NOMO-1 (cell line): ENCODE data around the gene DCTN2.
"Not testable (repeated sequence)": the region's sequence is repeated elsewhere in the genome, so short reads cannot be mapped to it uniquely, and the experiment has no call there.

Experiments
- DNase-seq, 2 experiments: peaks; one replicate each; lab custom pipeline; 2025; ENCODE audit not compliant: unreplicated experiment in 2 of 2; lab: John Stamatoyannopoulos, UW

DCTN2 gene

DNA sequence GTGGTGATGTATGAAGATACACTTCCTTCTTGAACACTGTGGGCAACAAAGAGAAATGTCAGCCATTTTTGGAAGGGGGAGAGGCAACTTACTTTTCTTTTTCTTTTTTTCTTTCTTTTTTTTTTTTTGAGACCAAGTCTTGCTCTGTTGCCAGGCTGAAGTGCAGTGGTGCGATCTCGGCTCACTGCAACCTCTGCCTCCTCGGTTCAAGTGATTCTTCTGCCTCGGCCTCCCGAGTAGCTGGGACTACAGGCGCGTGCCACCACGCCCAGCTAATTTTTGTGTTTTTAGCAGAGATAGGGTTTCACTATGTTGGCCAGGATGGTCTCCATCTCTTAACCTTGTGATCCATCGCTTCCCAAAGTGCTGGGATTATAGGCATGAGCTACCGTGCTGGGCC, 29.3 kb downstream of the DCTN2 start:
- not testable (repeated sequence) for DNase-seq

- DNase-seq, result no peak
Observed at GRCh38 chr12:57517187-57517586, 29.8 kb downstream of the DCTN2 start.

DNA sequence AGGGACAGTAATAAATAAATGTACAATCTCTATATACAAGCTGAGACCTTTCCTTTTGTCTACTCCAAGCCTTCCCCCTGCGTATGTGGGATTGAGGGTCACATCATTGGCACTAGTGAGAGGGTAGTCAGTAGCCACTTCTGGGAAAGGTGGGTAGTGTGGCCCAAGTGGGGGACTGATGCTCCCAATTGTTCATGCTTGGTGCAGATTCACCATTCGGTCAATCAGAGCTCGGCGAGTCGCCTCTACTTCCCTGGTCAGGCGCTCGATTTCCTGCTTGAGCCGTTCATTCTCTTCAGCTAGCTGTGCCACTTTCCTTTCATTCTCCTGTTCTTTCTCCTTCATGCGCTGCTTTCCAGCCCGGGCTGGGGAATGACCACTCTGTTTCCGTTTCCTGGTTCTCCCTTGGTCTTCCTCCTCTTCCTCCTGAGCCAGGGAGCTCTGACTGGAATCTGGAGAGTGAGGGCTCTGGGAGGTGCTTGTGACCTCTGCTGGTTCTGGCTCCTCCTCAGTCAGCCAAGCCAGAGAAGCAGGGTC, 30.3 kb downstream of the DCTN2 start:
- no peak for DNase-seq

- DNase-seq, result no peak
Observed at GRCh38 chr12:57515934-57516541, 31.0 kb downstream of the DCTN2 start.

DNA sequence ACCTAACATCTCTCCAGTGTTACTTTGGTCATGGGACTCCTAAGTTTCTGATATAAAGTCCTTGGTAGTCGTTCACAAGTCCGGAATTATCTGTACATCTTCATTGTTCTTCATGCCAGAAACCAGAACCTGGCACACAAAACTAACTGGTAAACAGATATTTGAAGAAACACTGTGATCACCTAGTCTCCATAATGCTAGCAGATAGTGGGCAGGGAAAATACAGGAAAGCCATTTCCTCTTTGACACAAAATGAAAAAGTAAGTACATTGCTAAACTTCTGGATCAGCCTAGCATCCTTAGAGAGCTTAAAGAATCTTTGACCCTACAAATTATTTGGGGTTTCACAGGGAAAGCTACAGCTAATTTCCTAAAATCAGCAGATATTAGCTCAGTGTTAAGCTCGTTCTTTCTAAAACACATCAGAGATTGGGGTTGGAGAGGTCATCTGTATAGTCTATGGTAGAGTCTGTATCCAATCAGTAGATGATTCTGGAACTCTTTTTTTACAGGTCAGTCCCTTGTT, 31.5 kb downstream of the DCTN2 start:
- no peak for DNase-seq

- no peak for DNase-seq
Observed at GRCh38 chr12:57514720-57515407, 32.1 kb downstream of the DCTN2 start.

GRCh38 chr12:57514246-57514645, 32.7 kb downstream of the DCTN2 start:
- DNase-seq, result not testable (repeated sequence)

DNA sequence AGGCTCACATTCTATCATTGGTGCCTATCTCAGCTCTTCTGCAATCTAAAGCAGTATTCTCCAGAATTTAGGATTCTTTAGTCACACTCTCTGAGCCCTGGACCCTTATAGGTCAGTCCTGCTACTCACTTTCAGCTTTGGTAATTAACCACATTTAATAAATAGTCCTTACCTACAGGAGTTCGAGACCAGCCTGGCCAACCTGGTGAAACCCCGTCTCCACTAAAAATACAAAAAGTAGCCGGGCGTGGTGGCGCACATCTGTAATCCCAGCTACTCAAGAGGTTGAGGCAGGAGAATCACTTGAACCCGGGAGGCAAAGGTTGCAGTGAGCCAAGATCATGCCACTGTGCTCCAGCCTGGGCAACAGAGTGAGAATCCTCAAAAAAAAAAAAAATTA, 33.3 kb downstream of the DCTN2 start:
- DNase-seq, result not testable (repeated sequence)

GRCh38 chr12:57513266-57513665, 33.7 kb downstream of the DCTN2 start:
- no peak for DNase-seq

- no peak for DNase-seq
Observed at GRCh38 chr12:57512665-57513064, 34.3 kb downstream of the DCTN2 start.

DNA sequence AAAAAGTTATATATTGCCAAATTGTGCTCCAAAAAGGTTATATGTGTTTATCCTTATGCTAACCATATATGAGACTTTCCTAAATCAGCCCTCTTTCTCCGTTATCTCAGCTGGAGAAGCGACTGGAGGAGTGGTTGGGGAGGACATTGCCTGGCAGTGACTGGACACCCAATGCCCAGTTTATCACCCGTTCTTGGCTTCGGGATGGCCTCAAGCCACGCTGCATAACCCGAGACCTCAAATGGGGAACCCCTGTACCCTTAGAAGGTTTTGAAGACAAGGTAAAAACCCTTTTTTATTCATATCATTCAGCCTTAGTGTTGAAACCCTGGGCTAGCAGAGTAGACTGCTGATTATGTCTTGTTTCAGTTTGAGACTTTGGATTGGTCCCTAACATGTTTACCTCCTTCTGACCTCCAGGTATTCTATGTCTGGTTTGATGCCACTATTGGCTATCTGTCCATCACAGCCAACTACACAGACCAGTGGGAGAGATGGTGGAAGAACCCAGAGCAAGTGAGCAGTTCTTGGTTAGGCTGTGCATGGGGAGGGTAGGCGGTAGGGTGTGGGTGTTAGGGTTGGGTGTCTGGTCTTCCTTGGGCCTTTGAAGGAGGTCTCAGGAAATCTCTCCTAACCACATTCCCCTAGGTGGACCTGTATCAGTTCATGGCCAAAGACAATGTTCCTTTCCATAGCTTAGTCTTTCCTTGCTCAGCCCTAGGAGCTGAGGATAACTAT, 35.2 kb downstream of the DCTN2 start:
- DNase-seq, result no peak

- no peak for DNase-seq
Observed at GRCh38 chr12:57511161-57511560, 35.8 kb downstream of the DCTN2 start.

- not testable (repeated sequence) for DNase-seq
Observed at GRCh38 chr12:57507796-57508195, 39.2 kb downstream of the DCTN2 start.

- not testable (repeated sequence) for DNase-seq
Observed at GRCh38 chr12:57506541-57506940, 40.5 kb downstream of the DCTN2 start.

GRCh38 chr12:57502311-57502969, 44.6 kb downstream of the DCTN2 start:
- DNase-seq, result not testable (repeated sequence)

GRCh38 chr12:57500213-57500612, 46.8 kb downstream of the DCTN2 start:
- no peak for DNase-seq

GRCh38 chr12:57498571-57498970, 48.4 kb downstream of the DCTN2 start:
- no peak for DNase-seq

DNA sequence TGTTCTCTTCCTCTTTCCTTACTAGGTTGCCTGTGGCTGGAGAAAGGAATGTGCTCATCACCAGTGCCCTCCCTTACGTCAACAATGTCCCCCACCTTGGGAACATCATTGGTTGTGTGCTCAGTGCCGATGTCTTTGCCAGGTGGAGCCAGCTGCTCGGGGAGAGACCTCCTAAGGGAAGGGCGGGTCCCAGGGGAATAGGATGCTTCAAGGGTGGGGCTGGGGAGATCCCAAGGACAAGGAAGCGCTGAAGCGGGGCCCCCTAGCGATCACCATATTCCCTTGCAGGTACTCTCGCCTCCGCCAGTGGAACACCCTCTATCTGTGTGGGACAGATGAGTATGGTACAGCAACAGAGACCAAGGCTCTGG, 48.9 kb downstream of the DCTN2 start:
- DNase-seq, result no peak

DNA sequence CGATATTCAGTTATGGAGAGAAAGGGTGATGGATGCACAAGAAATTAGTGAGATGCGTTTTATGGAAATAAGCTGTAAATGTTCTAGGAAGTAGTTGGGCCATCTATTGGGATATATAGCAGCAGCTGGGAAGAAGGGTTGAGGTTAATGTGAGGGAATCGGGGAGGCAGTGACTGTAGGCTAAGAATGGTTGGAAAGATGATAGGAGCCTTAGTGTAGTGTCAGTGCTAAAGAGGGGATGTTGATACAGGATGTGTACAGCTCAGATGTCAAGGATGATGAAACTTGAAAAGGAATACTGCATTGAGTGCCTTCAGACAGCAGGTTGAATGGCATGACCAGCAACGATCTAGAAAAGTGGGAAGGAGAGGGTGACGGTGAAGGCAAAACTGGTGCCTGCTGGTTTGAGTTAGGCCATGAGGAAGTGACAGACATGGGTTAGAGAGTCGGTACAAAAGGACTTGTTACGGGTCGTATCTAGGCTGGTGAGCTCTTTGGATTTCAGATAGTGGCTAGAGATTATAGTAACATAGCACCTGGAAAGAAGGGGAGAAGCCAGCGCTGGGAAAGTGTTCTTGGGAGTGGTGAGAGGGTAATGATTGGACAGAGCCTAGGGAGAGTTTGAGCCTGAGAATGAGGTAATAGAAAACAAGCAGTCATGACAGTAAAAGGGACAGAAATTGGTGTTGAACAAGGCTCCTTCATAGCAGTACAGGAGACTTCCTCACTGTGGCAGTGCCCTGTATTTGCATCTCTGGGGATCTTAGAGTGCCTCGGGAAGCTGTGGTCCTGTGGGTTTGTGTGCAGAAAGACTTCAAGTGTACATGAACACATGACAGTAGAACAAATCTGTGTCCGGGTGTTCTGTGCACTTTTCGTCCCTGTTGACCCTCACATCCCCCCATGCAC, 49.5 kb downstream of the DCTN2 start:
- no peak for DNase-seq

GRCh38 chr12:57496822-57497221, 50.2 kb downstream of the DCTN2 start:
- no peak for DNase-seq
